KBM-7 (cell line): ENCODE data around the gene CSNK2A2.

Experiments used
- DNase-seq: peaks from one replicate; pipeline ENCODE4 v3.0.0-alpha.2; 2015
- in situ Hi-C: fragments of 300-500 bp; cut with MboI; formaldehyde crosslinking; loops from 2 replicates; pipeline ENCODE4 v1.14.3; 2020; ENCODE audit warnings: low sequenced_read_pairs, low pct_unique_long_range_greater_than_20kb, mixed read lengths

CSNK2A2 gene

DNA sequence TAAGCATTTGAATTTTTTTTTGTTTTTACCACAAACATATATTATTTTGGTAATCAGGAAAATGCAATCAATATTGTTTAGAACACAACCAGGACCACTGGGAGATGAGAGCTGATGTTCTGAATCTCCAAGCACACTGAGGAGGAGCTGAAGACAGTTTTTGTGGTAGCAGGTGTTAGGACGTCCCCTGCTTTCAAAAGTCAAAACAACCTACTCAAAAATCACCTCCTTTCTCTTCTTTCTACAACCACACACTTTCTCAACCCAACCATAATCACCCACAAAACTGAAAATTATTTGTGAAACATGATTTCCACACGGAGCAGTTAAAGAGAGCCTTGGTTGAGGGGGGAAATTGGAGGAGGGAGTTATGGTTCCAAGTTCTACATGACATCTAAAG, 42.1 kb downstream of the CSNK2A2 start:
- in situ Hi-C loops, result no loop called here
- DNase-seq, result no peak

DNA sequence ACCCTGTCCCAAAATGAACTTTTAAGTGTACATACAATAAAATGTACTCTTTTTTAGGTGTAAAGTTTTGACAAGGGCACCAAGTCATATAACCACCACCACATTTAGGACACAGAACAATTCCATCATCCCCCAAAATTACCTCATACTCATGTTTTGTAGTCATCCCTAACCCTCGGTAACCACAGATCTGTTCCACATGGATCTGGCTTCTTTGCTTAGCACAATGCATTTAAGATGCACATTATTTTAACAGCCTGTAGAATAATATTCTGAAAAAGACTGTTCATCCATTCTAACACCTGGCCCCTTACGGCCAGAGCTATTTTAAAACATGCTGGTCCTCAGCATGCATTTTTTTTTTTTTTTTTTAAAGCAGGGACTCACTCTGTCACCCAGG, 43.6 kb downstream of the CSNK2A2 start:
- in situ Hi-C loops, result no loop called here
- DNase-seq, result no peak

- DNase-seq, result no peak
- in situ Hi-C loops, result no loop called here
Observed at GRCh38 chr16:58152246-58152868, 45.5 kb downstream of the CSNK2A2 start.

GRCh38 chr16:58148526-58148925, 49.4 kb downstream of the CSNK2A2 start:
- DNase-seq, result no peak
- in situ Hi-C loops, result no loop called here

DNA sequence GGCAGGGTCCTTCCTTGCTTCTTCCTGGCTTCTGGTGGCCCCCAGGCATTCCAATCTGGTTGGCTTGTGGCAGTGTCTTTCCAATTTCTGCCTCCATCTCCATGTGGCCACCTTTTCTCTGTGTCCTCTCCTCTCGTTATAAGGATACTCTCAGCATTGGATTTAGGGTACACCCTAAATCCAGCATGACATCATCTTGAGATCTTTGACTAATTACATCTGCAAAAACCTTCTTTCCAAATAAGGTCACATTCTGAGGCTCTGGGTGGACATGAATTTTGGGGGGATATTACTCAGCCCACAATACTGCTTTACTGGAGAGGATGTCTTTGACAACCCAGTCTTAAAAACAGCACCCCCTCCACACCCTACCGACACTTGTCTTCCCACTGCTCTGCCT, 49.8 kb downstream of the CSNK2A2 start:
- in situ Hi-C loops, result no loop called here

DNA sequence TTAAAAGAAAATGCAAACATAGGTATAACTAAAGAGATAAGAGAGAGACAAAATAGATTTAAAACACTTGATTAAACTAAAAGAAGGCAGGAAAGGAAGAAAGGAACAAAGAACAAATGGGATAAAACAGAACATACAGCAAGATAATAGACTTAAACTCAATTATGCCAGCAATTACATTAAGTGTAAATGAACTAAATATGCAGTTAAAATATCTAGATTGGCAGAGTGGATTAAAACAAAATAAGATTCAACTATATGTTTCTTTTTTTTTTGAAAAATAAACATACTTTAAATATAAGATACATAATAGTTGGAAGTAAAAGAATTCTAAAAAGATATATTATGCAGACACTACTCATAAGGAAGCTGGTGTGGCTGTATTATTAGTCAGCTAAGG, 59.1 kb downstream of the CSNK2A2 start:
- in situ Hi-C loops, result no loop called here
- no peak for DNase-seq

More for the DNA sequence above, 49.8 kb downstream of the CSNK2A2 start:
- no peak for DNase-seq

GRCh38 chr16:58137581-58137980, 60.3 kb downstream of the CSNK2A2 start:
- in situ Hi-C loops, result no loop called here
- no peak for DNase-seq

DNA sequence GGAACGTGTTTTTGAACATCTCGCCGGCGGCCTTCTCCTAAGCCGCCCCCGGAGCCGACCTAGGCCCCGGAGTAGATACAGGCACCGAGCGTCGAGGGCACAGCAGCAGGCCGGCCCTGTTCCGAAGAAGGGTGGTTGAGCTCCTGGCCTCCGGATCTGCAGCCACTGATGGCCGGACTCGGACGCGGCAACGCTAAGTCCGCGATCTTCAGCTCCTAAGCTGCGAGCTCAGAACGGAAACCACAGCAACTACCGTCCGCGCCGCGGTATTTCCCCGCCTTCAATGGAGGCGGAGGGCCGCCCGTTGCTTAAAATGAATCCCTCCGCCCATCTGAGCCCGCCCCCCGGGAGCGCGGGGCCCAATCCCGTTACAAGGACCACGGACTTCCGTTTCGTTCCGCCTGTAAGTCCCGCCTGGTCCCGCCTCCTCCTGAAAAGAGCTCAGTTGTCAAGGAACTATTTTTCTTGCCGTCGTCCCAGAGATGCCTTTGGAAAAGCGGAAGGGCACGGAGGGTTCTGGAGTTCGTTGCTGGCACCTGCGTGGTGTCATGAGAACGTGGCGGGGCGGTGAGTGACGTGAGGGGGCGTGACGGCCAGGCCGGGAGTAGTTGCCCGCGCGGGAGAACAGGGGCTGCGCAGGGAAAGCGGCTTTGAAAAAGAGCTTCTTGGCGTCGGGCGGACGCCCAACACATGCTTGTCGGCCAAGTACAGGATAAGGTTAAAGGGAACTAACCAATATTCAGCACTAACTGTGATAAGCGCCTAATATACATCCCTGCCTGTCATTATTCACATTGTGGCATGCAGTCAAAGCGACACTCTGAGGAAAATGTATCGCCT, 68.6 kb downstream of the CSNK2A2 start, which contains the start of gene CFAP20:
Gene CFAP20, minus strand, starts transcription at position 285 of the 840 bp plus-strand sequence. Its CDS starts 266 bp downstream, at position 19.
- DNase-seq, result peak; percentile 100
- in situ Hi-C loops, result no loop called here

GRCh38 chr16:58128711-58129096, 69.2 kb downstream of the CSNK2A2 start:
- in situ Hi-C loops, result no loop called here
- DNase-seq, result no peak

DNA sequence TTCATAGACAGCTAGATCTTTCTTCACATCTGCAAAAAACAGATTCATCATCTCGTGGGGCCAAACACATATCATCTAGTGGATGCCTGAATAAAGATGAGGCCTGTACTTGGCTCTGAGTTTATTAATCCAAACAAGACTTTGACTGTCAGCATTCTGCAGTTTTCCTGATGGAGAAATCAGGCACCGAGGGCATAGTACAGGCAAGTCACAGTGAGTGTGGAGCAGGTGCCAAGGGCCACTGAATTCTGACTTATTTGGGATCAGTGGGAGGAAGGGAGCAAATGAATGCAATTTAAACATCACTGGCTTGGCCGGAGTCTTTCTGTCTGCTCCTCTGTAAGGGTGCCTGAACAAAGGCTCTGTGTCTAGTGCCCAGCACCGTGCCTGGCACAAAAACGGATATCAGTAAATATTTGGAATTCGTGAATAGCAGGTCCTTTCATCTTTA, 69.7 kb downstream of the CSNK2A2 start:
- DNase-seq, result peak; percentile 26
- in situ Hi-C loops, result no loop called here

- peak; percentile 20 for DNase-seq
- in situ Hi-C loops, result no loop called here
Observed at GRCh38 chr16:58127634-58128033, 70.3 kb downstream of the CSNK2A2 start.

GRCh38 chr16:58127033-58127556, 70.8 kb downstream of the CSNK2A2 start:
- in situ Hi-C loops, result no loop called here
- peak; percentile 50 for DNase-seq

DNA sequence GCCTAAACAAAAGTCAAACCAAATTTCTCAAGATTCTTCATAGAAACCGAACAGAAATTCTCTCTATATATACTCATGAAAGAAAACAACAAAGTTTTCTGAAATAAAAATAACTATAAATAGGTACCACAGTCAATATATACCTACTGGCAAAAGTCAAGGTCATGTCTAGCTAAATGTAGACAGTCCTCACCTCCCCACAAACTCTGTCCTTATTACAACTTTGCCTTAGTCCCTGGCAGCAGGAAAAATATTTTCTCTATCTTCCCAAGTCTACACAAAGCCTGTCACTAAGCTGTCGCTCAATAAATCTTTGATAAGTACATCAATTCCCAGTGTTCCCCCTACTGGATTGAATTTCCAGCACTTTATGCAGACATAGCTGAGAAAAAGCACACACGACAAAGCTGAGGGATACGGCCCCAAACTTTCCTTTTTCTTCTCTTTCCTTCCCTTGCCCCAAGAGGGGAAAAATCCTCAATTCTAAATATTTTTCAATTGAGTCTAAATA, 71.4 kb downstream of the CSNK2A2 start:
- in situ Hi-C loops, result no loop called here
- DNase-seq, result no peak

GRCh38 chr16:58125781-58126335, 72.0 kb downstream of the CSNK2A2 start:
- peak; percentile 63 for DNase-seq
- in situ Hi-C loops, result no loop called here

GRCh38 chr16:58125041-58125440, 72.9 kb downstream of the CSNK2A2 start:
- in situ Hi-C loops, result no loop called here
- DNase-seq, result no peak

GRCh38 chr16:58124601-58124915, 73.3 kb downstream of the CSNK2A2 start:
- in situ Hi-C loops, result no loop called here
- no peak for DNase-seq

DNA sequence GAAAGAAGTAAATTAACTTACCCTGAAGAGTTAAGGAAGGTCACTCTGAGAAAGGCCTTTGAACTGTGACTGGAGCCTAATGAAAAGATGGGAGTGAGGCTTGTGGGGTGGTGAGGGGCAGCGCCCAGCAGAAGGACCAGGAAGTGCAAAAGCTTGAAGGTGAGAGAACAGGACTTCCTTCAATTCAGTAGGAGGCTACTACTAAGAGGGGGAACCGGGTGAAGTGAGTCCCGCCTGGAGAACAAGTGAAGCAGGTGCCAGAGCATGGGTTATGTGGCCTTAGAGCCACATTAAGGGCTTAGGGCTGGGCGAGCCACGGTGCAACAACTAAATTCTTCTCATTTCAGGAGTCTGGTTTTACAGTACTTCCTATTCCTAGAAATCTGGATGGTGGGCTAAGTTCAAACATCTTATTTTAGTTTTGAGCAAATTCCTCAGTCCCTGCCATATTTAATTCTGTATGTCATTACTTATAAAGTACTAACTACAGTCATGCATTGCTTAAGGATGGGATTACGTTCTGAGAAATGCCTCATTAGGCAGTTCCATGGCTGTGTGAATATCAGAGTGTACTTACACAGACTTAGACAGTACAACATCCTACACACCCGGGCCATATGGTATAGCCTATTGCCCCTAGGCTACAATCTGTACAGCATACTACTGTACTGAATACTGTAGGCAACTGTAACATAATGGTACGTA, 73.9 kb downstream of the CSNK2A2 start:
- in situ Hi-C loops, result no loop called here
- peak; percentile 9 for DNase-seq

DNA sequence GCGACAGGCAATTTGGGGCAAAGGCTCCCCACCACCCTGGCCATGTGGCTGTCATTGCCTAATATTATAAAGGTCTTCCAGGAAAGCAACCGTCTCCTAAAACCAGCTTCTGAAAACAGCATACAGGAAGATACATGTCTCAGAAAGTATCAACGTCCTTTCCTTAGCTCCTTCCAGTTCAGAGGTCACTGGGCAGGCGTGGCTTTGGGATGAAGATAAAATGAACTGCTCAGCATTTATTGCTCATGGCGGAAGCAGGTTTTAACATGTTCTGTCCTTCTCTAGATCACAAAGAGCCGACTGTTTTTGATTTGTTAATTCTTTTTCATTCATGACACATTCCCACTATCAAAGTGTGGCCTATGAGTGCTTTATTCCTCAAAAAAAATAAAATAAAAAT, 76.8 kb downstream of the CSNK2A2 start:
- DNase-seq, result no peak
- in situ Hi-C loops, result no loop called here

DNA sequence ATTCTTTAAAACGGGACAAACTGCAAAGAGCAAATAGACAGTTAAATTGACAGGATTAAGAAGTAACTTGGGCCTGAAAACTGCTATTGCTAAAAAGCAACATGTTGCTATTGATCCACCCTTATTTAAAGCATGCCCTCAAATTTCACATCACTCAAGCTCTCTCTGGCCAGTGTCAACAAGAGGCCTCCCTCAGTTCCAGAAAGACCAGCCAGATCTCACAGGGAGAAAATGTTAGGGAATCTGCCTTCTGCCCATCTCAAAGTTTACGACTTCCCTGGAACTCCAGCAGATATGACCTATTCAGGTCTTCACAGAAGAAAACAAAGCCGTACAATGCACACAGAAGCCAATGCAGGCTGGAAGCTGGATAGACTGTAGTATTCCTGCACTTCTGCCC, 77.7 kb downstream of the CSNK2A2 start:
- DNase-seq, result no peak
- in situ Hi-C loops, result no loop called here

DNA sequence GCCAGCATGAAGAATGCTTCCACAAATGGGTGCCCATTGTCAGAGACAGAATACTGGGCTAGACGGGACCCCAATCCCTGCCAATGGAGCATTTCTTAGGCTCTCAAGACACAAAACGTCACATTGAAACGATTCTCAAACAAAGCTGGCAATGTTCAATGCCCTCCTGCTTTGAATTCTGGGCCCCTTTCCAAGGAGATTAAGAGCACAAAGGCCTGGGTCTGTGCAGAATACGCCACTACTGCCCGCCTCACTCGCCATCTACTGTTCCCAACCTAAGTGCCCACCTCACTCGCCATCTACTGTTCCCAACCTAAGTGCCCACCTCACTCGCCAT, 78.4 kb downstream of the CSNK2A2 start:
- in situ Hi-C loops, result no loop called here
- no peak for DNase-seq
